NB4 (cell line): ENCODE measurements around the gene LEKR1.

Source experiments
- DNase-seq: peaks from one replicate; pipeline ENCODE4 v3.0.0; 2010; ENCODE audit warnings: low read depth
- H3K4me3 ChIP-seq: one replicate; pipeline ENCODE4 v1.5.1; 2011; ENCODE audit warnings: mild to moderate bottlenecking, low read depth, low read length, moderate library complexity
- MYC ChIP-seq: IDR thresholded peaks from 2 replicates; pipeline ENCODE4 v1.6.1; 2011; ENCODE audit warnings: low read depth, low read length
- POLR2A ChIP-seq: IDR thresholded peaks from 2 replicates; pipeline ENCODE4 v1.6.1; 2011; ENCODE audit warnings: mild to moderate bottlenecking; ENCODE audit not compliant: insufficient read length; ENCODE audit errors: extremely low read depth
- TF ChIP-seq, protein P1 (sequence below): IDR thresholded peaks from 2 replicates; pipeline ENCODE4 v1.6.1; 2011; ENCODE audit warnings: low read depth, low read length
- TF ChIP-seq, protein P2 (sequence below): IDR thresholded peaks from one replicate; pipeline ENCODE4 v1.5.1; 2012; ENCODE audit warnings: low read depth, low read length

The LEKR1 gene

DNA sequence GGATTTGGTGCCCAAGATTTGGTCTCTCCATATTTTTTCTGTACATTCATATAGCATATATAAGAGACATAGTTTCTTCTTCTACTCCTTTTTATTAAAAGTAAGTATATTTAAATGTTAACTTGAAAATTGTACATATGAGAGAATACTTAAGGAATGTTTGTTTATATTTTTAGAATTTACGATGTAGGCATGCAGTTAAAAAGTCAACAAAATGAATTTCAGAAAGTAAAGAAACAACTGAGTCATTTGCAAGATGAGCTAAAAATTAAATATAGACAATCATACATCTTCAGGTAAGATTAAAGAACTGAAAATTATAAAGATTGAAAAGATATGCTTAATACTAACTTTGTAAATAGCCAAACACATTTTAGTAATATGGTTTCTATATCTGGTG, 94.2 kb downstream of the LEKR1 start:
- no peak overlapping the region for H3K4me3 ChIP-seq
- TF ChIP-seq MYC (no peak), POLR2A (no peak)
- TF ChIP-seq, protein P1, sequence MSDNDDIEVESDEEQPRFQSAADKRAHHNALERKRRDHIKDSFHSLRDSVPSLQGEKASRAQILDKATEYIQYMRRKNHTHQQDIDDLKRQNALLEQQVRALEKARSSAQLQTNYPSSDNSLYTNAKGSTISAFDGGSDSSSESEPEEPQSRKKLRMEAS: no peak
- TF ChIP-seq, protein P2, sequence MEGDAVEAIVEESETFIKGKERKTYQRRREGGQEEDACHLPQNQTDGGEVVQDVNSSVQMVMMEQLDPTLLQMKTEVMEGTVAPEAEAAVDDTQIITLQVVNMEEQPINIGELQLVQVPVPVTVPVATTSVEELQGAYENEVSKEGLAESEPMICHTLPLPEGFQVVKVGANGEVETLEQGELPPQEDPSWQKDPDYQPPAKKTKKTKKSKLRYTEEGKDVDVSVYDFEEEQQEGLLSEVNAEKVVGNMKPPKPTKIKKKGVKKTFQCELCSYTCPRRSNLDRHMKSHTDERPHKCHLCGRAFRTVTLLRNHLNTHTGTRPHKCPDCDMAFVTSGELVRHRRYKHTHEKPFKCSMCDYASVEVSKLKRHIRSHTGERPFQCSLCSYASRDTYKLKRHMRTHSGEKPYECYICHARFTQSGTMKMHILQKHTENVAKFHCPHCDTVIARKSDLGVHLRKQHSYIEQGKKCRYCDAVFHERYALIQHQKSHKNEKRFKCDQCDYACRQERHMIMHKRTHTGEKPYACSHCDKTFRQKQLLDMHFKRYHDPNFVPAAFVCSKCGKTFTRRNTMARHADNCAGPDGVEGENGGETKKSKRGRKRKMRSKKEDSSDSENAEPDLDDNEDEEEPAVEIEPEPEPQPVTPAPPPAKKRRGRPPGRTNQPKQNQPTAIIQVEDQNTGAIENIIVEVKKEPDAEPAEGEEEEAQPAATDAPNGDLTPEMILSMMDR: no peak
- no peak for DNase-seq

DNA sequence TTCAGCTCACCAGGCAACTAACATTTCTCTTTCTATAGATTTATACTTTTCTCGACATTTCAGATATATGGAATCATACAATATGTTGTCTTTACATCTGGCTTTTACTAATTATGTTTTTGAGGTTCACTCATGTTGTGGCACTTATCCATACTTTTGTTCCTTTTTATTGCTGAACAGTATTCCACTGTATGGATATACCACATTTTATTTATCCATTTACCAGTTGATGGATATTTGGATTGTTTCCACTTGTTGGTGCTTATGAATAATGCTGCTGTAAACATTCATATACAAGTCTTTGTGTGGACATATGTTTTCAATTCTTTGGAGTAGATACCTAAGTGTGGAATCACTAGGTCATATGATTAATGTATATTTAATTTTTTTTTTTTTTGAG, 97.2 kb downstream of the LEKR1 start:
- TF ChIP-seq, protein P1: no peak
- TF ChIP-seq POLR2A (no peak), MYC (no peak)
- TF ChIP-seq, protein P2: no peak
- no peak overlapping the region for H3K4me3 ChIP-seq
- no peak for DNase-seq

DNA sequence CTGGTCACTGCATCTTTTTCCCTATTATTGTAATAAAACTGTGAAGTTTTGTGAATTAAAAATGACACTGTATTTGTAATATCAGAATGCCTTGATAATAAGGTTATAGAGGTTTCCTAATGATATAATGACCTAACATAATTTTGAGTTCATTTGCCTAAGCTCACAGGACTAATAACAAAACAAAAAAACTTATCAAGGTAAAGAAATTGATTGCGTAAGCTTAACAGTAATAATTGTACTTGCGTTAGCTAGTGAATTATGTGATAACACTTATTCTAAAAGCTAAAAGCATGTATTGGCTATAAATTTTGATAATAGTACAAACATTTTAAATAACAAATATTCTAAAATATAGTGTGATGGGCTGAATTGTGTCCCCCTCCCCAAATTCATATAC, 112.6 kb downstream of the LEKR1 start:
- TF ChIP-seq POLR2A (no peak), MYC (no peak)
- TF ChIP-seq, protein P1: no peak
- TF ChIP-seq, protein P2: no peak
- no peak overlapping the region for H3K4me3 ChIP-seq
- DNase-seq: no peak

DNA sequence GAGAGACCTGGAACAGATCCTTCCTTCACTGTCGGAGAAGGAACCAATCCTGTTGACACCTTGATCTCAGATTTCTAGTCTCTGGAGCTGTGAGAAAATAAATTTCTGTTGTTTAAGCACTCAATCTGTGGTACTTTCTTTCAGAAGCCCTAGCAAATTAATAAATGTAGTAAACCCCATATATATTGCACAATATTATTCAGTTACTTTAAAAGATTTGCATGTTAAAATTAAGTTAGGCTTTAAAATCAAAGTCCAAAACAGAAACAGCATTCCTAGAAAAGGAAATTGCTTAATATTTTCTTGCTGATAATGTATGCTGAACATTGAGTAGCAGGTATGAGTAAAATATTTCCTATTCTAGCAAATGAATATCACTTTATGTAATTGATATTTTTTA, 113.2 kb downstream of the LEKR1 start:
- H3K4me3 ChIP-seq: no peak overlapping the region
- no peak for TF ChIP-seq MYC
- TF ChIP-seq, protein P1: no peak
- TF ChIP-seq, protein P2: no peak
- TF ChIP-seq POLR2A: no peak
- no peak for DNase-seq

DNA sequence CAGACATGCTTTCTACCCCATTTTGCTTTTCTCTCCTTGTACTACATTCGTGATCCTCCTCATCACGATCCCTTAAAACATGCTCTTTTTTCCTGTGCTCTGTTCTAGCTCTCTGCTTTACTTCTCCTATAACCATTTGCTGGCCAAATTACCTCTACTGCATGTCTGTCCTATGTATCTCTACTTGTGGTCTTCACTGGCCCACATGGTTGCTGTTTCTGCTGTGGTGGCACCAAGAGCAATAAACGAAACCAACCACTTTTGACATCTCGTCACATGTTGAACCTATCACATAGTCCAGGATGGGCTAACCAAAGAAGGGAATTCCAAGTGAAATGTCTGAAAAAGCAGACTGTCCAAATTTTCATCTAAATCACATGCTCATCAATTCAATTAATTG, 115.2 kb downstream of the LEKR1 start:
- TF ChIP-seq POLR2A: no peak
- TF ChIP-seq, protein P1: no peak

DNA sequence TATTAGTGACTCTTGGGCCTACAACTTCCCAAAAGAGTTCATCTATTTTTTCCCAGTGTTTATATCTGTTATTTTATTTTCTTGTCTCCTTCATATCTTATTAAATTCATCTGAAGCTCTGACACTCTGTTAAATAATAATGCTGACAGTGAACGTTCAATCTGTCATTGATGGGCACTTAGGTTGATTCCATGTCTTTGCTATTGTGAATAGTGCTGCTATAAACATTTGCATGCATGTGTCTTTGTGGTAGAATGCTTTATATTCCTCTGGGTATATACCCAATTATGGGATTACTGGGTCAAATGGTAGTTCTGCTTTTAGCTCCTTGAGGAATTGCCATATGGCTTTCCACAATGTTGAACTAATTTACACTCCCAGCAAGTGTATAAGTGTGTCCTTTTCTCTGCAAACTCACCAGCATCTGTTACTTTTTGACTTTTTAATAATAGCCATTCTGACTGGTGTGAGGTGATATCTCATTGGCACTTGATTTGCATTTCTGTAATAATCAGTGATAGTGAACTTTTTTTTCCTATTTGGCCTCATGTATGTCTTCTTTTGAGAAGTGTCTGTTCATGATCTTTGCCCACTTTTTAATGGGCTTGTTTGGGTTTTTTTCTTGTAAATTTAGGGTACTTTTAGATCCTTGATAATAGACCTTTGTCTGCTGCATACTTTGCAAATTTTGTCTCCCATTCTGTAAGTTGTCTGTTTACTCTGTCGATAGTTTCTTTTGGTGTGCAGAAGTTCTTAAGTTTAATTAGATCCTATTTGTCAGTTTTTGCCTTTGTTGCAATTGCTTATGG, 122.5 kb downstream of the LEKR1 start:
- DNase-seq: no peak
- TF ChIP-seq, protein P1: no peak
- TF ChIP-seq POLR2A: no peak
- no peak for TF ChIP-seq MYC
- no peak overlapping the region for H3K4me3 ChIP-seq

More for the DNA sequence above, 115.2 kb downstream of the LEKR1 start:
- DNase-seq: no peak
- no peak overlapping the region for H3K4me3 ChIP-seq
